HG03342 (cell line): ENCODE results near the gene ZNF133.
"Not testable (repeated sequence)": the region's sequence is repeated elsewhere in the genome, so short reads cannot be mapped to it uniquely, and the experiment has no call there.

ENCODE experiments used
- ATAC-seq: cut with Tn5 transposase; IDR thresholded peaks from one replicate; pipeline ENCODE4 v1.9.1; 2021; ENCODE audit warnings: mild to moderate bottlenecking, moderate library complexity; ENCODE audit not compliant: unreplicated experiment

The ZNF133 gene

GRCh38 chr20:18284805-18285533, 3.4 kb upstream of the ZNF133 start:
- no peak for ATAC-seq

DNA sequence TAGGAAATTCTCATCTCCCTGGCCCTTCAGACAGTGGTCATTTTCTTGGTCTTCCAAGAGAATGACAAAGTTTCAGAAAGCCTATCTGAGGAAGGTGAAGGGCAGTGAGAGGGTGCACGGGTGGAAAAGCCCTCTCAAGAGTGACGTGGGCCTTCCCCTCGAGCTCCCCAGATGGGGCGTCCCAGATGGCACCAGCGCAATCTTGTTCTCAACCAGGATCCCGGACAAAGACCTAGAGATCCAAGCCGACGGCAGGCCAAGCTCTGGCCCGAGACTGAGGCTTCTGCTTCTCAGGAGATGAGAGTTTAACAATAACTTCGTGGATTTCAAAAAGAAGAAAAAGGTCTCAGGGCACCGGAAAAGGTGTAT, 797 bp upstream of the ZNF133 start:
- no peak for ATAC-seq

- no peak for ATAC-seq
These were observed 481 bp downstream of the ZNF133 start for GRCh38 chr20:18288749-18289267.

DNA sequence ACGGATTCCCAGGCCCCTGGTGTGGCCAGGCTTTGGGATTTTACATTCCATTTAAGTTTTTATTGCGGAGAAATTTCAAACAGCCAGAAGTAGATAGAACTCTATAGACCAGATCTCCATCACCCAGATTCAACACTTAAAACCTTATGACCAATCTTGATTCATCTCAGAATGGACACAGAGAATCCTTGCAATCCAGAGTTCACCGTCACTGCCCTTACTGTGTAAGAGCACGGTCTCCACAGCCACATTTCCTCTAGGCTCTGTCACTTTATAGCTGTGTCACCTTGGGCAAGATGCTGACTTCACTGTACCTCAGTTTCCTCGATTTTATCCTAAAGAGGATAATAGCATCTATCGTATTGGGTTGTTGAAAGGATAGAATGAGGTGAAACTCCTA, 979 bp downstream of the ZNF133 start:
- ATAC-seq, result no peak

DNA sequence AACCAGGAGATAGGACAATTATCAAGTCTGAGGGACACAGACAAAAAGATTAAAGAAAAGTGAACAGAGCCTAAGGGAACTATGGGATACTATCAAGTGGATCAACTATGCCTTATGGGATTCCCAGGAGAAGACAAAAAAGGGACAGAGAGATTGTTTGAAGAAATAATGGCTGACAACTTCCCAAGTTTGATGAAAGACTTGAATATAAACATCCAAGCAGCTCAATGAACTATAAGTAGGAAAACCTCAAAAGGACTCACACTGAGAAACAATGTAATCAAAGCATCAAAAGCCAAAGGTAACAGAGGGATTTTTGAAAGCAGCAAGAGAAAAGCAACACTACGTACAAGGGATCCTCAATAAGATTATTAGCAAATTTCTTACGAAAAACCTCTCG, 11.0 kb downstream of the ZNF133 start:
- ATAC-seq, result no peak

GRCh38 chr20:18304618-18305017, 16.3 kb downstream of the ZNF133 start:
- no peak for ATAC-seq

DNA sequence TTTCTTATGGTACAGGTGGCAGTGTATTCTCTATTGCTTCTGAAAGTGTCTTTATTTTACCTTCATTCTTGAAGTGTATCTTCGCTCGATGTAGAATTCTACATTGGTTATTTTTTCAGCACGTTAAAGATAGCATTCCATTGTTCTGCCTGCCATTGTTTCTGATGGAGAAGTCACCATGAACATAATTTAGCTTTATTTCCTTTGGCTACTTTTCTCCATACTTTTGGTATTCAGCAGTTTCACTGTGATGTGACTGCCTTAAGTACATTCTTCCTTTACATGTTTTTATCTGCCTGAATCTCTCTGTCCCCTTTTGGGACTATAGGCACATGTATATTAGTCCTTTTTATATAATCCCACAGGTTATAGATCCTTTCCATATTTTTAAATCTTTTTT, 19.0 kb downstream of the ZNF133 start:
- no peak for ATAC-seq

GRCh38 chr20:18310051-18310450, 21.7 kb downstream of the ZNF133 start:
- no peak for ATAC-seq

GRCh38 chr20:18310592-18310991, 22.3 kb downstream of the ZNF133 start:
- ATAC-seq, result no peak

- no peak for ATAC-seq
These were observed 24.4 kb downstream of the ZNF133 start for GRCh38 chr20:18312723-18313122.

DNA sequence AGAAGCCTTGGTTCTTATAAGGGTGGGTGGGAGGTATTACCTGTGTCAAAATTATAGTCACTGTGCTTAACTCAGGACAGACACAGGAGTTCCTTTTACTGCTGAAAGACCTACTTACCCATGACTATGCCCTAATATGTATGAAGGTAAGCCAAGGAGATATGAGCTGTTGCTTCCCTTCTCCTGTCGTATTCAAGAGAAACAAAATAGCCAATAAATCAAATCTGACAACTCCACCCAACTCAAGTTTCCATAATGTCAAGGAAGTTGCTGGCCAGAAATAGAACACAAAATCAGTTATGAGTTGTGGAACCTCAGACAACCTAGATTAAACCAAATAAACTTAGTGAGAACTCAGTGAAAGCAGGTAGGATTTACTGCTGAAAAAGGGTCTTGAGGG, 25.1 kb downstream of the ZNF133 start:
- ATAC-seq, result no peak

DNA sequence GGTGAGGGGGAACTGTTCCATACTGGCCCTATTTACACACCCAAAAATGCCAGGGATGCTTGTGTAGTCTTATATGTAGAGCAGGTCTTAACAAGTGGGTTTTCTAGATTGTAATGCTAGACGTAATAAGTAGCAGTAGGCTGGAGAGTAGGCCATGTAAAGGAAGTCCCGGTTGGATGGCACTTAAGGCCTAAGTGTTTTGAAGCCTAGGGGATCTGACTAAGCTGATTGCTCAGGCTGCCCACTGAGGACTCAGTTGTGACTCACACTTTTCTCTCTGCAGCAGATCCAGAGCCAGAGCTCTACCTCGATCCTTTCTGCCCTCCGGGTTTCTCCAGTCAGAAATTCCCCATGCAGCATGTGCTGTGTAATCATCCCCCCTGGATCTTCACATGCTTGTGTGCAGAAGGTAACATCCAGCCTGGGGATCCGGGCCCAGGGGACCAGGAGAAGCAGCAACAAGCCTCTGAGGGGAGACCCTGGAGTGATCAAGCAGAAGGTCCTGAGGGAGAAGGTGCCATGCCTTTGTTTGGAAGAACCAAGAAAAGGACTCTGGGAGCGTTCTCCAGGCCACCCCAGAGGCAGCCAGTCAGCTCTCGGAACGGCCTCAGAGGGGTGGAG, 26.6 kb downstream of the ZNF133 start:
- no peak for ATAC-seq

GRCh38 chr20:18316166-18316565, 27.8 kb downstream of the ZNF133 start:
- ATAC-seq, result no peak

GRCh38 chr20:18321316-18321715, 33.0 kb downstream of the ZNF133 start:
- no peak for ATAC-seq

DNA sequence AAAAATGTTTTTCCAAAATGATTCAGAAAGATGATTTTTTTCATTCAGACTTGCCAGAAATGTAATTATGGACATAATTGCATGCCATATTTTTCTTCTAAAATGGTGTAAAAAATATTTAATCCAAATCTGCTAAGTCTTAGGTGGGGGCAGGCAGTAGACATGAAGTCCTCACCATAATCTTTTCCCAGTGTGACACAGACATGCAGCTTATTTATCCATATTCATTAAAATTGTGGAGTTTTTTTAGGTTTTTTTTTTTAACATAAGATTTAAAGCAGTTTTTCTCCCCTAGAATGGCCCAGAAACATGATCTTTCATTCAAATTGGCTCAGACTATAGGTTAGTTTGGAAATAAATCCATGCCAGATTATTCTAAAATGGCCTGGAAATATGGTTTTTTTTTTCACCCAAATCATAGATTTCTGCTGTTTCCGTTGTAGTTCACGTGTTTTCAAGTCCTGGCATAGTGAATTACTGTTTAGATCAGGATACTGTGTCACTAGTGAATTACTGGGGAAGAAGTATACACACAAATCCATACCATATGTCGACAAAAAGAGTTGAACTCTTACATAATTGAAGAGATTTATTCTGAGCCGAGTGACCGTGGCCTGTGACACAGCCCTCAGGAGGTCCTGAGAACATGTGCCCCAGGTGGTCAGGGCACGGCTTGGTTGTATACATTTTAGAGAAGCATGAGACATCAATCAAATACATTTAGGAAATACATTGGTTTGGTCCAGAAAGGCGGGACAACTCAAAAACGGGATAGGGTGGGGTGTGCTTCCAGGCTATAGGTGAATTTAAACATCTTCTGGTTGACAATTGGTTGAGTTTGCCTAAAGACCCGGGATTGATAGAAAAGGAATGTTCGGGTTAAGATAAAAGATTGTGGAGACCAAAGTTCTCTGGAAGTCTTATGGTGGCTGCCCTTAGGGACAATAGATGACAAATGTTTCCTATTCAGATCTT, 33.9 kb downstream of the ZNF133 start:
- ATAC-seq, result no peak

DNA sequence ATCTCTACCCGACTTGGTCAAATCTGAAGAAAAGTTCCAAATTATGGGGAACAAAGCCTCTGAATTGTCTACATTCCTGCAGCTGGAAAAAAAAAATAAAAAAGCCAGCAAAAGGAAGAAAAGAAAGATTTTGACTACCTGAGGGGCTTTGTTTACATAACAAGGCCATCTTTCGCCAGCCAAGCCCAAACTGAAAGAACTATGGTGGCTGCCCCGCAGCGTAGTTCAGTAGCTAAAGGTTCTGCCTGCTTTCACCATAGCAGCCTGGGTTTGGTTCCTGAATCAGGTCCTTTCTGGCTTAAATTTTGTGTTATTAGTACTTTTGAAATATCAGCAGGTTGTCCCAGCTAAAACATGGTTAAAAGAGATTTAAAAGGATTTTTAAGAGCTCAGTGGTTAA, 35.4 kb downstream of the ZNF133 start:
- ATAC-seq, result no peak

DNA sequence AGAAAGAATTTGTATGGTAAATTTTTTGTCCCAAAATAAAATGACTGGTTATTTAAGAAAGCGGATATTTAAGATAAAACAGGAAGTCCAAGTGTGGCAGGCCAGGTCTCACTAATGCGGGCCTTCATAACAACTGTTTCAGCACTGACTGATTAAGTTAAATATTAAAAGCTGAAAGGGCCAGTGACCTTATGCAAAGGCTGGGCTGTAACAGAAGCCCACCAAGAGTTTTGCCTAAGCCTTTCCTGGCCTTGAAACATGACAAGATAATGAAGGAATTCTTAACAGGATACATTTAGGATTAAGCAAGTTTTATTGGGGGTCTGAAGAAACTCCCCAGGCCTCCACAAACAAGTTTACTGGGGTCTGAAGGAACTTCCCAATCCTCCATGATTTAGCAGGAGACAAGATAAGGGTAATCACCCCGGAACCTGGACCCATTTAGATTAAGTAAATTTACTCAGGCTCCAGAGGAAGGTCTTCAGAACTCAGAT, 36.3 kb downstream of the ZNF133 start:
- ATAC-seq, result no peak

DNA sequence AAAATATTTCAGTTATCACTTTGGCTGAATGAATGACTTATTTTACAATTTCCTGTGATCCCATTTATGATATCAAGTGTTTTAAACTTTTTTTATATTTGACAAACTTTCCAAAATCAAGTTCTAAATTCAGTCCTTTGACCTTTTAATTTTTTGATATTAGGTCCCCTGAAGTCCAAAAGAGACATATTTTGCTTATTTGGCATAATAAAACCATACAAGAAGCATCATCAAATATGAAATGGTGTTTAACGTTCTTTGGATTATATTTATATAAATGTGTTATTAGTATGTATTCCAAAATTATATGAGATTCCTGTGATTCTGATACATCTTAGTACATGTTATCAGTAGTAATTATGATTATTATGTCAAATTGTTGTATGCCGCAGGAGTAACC, 38.7 kb downstream of the ZNF133 start:
- no peak for ATAC-seq

DNA sequence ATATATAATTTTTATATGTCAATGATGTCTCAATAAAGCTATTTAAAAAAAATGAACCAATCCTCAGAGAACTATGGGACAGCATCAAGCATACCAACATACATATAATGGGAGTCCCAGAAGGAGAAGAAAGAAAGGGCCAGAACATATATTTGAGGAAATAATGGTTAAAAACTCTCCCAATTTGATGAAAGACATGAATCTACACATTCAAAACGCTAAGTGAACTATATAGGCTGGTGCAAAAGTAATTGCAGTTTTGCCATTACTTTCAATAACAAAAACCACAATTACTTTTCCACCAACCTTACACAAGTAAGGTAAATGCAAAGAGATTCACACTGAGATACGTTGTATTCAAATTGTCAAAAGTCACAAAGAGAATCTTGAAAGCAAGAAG, 43.4 kb downstream of the ZNF133 start:
- ATAC-seq, result no peak

DNA sequence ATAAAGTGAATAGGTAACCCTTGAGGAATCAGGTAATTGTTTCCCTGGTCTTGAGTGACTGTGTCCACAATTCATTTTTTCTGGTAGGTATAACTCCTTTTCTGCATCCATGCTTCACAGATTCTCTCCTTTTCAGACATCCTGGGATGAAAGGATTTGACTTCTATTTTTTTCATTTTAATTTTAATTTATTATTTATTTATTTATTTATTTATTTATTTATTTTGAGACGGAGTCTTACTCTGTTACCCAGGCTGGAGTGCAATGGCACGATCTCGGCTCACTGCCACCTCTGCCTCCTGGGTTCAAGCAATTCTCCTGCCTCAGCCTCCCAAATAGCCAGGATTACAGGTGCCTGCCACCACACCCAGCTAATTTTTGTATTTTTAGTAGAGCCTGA, 61.4 kb downstream of the ZNF133 start:
- ATAC-seq, result not testable (repeated sequence)

GRCh38 chr20:18359854-18360253, 71.5 kb downstream of the ZNF133 start:
- ATAC-seq, result no peak
